ENCODE data around the gene SPCS2.
"Not testable (repeated sequence)": the region's sequence is repeated elsewhere in the genome, so short reads cannot be mapped to it uniquely, and the experiment has no call there.

Gene SPCS2

GRCh38 chr11:74950374-74950969, 1.4 kb downstream of the SPCS2 start:
- DNase-seq: no peak

- no peak for DNase-seq
These were observed 2.2 kb downstream of the SPCS2 start for GRCh38 chr11:74951226-74951625.

- DNase-seq: no peak
These were observed 3.7 kb downstream of the SPCS2 start for GRCh38 chr11:74952752-74953151.

- no peak for DNase-seq
These were observed 4.4 kb downstream of the SPCS2 start for GRCh38 chr11:74953451-74953850.

DNA sequence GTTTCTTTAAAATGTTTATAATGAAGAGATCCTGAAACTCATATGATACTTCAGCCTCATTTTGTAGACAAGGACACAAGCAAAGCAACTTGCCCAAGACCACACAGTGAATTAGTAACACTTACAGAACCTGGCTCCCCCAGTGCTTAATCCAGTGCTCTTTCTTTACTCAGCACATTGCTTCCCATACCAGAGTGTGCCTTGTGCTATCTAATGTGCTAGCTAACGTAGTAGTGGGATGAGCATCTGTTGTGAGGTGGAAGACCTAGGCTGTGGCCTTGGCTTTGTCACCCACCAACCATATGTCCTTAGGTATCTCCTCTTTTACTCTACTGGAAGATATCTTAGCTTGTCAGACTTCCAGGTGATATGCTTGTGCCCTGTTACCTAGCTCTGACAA, 5.1 kb downstream of the SPCS2 start:
- DNase-seq: no peak

DNA sequence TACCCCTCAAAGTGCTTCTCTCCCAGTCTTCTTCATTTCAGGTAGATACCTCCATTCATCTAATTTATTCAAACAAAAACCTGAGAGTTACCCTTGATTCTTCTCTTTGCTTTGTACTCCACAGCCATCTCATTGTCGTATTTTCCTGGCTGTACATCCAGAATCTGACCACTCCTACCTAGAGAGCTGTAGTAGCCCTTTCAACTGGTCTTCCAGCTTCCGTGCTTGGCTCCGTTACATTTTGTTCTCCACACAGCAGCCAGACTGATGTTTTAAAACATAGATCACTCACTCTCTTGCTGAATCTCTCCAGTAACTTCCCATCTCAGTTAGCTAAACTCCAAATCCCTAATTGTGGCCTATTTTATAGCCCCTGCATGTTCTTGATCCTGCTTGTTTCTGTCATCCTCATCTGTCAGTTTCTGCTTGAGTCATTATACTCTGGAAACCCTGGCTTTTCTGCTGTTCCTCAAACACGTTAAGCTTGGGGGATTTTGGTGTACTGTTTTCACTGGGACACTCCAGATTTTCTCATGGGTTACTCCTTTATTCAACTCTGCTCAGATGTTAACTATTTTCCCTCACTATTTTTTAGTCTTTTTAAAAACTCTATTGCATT, 7.4 kb downstream of the SPCS2 start:
- no peak for DNase-seq

- DNase-seq: no peak
These were observed 9.0 kb downstream of the SPCS2 start for GRCh38 chr11:74957937-74958629.

- not testable (repeated sequence) for DNase-seq
These were observed 11.1 kb downstream of the SPCS2 start for GRCh38 chr11:74960128-74960527.

- DNase-seq: no peak
These were observed 17.6 kb downstream of the SPCS2 start for GRCh38 chr11:74966651-74967050.

DNA sequence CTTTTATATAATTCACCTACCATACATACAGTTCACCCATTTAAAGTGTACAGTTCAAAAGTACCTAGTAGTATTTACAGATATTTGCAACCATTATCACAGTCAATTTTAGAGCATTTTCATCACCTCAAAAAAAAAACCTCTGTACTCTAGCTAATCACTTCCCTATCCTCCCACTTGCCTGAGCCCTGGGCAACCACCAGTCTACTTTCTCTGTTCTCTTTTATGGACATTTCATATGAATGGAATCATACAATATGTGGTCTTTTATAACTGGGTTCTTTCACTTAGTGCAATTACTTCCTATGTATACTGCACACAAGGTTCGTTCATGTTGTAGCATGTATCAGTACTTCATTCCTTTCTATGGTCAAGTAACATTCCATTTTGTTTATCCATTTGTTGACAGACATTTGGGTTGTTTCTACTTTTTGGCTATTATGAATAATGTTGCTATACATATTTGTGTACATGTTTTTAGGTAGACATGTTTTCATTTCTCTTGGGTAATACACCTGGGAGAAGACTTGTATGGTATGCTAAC, 21.9 kb downstream of the SPCS2 start:
- no peak for DNase-seq

GRCh38 chr11:74971424-74971823, 22.4 kb downstream of the SPCS2 start:
- no peak for DNase-seq

DNA sequence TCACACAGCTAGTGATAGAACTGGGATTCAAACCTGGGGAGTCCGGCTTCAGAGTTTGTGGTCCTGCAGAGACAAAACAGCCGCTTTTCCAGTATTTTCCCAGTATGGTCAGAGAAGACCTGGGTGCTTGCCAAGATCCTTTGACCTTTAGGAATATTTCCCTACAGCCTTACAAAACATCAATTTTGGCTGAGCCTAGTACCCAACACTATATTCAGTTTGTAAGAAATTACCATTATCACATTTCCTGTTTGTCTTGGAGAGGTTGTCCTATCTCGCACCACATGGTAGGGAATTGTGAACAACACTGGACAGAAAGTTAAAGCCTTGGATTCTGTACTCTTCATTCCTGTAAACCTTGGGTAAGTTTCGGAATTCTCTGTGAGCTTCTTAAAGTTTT, 29.0 kb downstream of the SPCS2 start:
- no peak for DNase-seq

DNA sequence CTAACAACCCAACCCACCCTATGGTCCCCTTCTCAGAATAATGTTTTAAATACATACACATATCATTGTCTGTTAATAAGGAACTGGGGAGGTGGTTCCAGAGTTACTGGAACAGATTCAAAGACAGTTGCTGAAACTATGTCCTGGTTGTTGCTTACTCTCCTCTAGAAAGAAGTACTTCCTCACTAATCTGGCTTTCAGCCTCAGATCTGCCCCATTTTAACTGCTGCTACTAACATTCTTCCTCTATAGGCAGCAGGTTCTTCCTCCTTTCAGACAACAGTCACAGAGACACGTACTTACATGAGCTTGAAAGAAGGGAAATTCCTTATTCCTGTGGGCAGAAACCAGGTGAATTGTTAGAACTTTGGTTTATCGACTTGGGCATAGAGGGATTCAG, 31.6 kb downstream of the SPCS2 start:
- DNase-seq: no peak

DNA sequence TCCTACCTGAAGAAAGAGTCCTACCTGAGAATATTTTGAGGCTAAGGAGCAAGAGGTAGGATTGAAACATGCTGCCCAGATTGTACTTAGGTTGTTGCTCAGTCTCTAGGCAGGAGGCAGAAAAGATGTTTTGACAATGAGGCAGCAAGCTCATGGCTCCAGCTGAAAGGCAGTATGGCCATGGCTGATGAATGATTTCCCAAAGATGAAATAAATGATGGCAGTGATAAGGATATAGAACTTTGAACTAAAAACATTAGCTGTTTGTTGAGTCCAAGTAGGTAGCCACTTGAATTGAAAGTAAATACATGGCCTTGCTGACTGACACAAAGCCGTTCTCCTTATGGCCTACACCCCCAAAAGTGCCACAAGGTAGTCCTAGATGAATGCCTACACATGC, 32.8 kb downstream of the SPCS2 start:
- DNase-seq: no peak

DNA sequence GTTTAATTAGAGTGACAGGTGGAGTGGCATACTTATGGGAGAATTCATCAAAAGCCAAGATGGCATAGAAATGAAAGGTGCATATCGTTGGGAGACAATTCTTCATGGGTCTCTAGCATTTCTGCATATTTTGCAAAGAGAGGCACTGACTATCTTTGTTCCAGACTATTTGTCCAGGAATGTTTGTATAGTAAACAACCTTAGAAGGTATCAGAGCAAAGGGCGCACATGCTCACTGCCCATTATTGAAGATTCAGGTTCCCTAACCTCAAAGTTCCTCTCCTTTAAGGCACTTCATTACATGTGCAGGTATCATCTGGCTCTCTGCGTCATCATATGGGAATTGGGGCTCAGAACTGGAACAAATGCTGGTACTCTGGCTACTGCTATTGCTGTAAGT, 35.0 kb downstream of the SPCS2 start:
- DNase-seq: no peak

DNA sequence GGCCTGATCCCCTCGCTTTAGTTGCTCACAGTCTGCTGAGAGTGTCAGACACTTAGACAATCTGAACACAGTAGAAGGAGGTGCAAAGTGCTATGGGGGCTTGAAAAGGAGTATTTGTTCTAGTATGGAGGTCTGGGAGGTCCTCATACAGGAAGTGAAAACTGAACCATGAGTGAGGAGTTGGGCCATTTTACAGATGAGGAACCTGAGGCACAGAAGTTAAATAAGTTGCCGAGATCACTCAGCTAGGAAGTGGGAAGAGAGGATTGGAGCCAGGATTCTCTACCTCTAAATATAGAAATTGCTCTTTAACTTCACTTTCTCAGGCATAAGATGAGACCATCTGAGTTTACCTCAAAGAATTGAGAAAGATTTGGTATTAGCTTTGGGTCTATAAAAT, 35.7 kb downstream of the SPCS2 start:
- no peak for DNase-seq

DNA sequence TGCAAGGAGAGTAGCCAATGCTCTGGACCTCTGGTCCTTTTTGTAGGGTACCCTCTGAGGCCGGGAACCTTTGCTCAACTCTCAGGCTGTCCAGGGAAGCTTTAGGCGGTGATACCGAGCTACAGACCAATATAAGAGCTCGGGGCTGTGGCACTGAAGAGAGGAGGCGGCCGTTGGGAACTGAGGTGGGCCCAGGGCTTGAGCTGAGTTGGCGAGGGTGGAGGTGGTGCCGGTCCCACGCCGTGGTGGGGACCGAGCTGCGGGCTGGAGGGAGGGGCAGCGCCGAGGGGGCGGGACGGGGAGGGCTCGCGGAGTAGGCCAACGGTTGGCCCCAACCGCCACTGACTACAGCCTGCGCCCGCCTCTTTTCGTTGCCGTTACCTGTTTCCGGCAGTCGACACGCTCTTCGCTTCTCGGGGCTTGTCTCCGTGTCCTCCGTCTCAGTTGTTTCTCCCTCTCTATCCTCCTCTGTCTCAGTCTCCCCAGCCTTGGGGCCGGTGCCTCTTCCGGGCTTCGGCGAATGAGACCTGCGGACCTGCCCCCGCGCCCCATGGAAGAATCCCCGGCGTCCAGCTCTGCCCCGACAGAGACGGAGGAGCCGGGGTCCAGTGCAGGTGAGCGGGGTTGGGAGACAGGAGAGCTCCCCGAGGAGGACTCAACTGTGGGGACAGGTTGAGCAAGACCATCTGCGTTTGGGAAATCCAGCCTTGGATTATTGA, 39.6 kb downstream of the SPCS2 start, which contains the start of gene NEU3:
Gene NEU3, plus strand, starts transcription at position 393 of the 719 bp plus-strand sequence. Its CDS starts 128 bp downstream, at position 521.
- peak; percentile 44 for DNase-seq

- no peak for DNase-seq
These were observed 40.2 kb downstream of the SPCS2 start for GRCh38 chr11:74989260-74989638.

GRCh38 chr11:74990150-74990549, 41.1 kb downstream of the SPCS2 start:
- DNase-seq: not testable (repeated sequence)

DNA sequence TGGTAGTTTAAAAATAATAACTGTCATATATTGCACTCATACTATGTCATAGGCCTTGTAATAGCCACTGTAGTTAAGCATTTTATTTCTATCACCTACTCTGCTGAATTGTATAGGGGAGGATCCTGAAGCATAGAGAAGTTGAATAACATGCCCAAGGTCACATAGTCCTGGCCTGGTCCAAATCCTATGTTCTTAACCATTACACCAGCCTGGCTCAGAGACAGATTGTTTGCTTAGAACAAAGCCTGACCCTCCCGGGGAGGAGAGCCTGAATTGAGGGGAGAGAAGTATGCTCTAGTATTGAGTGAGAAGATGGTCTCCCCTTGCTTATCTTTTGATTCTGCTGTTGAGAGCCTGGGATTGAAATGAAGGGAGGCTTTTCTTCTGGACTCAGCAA, 41.9 kb downstream of the SPCS2 start:
- no peak for DNase-seq

GRCh38 chr11:74992852-74993251, 43.8 kb downstream of the SPCS2 start:
- no peak for DNase-seq

- DNase-seq: no peak
These were observed 51.9 kb downstream of the SPCS2 start for GRCh38 chr11:75000975-75001354.

DNA sequence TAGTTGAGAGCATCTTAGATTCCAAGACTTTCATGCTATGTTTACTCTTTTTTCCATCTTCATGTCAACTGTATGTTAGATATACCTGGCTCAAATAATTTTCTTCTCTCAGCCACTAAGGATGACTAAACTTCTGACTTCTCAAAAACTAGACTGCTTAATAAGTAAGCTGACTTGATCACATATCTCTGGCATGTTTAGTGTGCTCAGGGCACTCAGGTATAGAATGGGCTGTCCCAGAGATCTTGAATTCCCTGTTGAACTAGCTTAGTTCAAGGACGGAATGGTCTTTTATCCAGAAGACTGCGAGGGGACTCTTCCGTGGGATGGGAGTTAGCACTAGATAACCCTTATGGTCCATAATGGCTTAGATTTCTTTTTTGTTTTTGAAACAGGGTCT, 52.6 kb downstream of the SPCS2 start:
- DNase-seq: no peak

- no peak for DNase-seq
These were observed 53.5 kb downstream of the SPCS2 start for GRCh38 chr11:75002516-75002915.

All from NCI-H524 treated with DMSO at 0.1 percent for 48 hours (cell line).